ENCODE results near the gene ITGB4.
"Not testable (repeated sequence)": the region's sequence is repeated elsewhere in the genome, so short reads cannot be mapped to it uniquely, and the experiment has no call there.

The ITGB4 gene

DNA sequence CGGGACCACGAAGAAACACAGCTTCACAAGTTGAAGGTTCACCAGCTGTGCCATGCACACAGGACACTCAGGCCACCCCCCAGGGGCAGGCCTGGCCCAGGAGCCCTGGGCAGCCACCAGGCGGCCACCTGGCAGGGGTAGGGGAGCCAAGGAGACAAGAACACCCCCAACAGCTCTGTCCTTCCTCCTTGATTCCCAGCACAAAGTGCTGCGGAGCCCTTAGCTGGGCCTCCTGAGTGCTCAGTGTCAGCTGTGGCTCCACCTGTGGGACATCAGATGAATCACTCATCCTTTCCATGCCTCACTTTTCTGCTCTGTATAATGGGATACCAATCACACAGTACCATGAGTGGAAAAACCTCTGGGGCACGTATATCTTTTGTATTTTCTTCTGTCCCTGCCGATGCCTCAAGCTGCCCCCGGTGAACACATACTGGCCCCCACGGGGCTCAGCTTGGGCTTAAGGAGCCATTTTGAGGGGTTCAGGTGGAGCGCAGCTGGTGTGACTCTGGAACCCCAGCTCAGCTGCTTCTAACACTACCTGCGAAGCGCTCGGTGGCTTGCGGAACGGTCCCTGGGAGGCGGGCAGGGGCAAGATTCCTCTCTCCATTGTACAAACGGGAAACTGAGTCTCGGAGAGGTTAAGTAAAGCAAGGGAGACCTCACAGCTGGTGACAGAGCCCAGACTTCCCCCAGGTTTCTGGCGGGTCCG, 31.7 kb downstream of the ITGB4 start:
- DNase-seq (ENCODE audit: low read depth, low spot score), result no peak

GRCh38 chr17:75753514-75754377, 32.5 kb downstream of the ITGB4 start:
- no peak for DNase-seq (ENCODE audit: low read depth, low spot score)

GRCh38 chr17:75754378-75755204, 33.3 kb downstream of the ITGB4 start:
- no peak for DNase-seq (ENCODE audit: low read depth, low spot score)

DNA sequence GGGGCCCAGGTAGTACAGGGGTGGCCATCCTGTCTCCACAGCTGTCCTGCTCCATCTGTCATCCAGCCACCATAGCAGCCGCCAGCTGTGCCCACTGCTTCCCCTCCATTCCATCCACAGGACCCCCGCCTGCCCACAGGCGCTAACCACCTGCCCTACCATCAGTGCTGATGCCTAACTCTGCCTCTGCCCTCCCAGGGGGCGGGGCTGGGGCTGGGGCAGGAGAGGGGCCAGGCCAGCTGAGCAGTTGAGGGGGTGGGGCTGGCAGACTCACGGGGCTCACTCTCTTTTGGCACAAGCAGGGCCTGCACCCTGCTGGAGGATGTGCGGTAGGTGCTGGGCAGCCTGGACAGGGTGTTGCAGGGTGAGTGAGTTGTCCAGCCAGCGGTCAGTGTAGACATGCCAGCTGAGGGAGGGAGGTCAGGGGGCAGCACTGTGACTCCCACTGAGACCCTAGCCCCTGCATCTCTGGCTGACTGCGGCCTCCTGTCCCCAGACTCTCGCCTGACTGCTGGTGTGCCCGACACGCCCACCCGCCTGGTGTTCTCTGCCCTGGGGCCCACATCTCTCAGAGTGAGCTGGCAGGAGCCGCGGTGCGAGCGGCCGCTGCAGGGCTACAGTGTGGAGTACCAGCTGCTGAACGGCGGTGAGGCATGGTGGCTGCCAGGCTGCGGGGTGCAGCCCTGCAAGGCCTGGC, 34.1 kb downstream of the ITGB4 start:
- no peak for DNase-seq (ENCODE audit: low read depth, low spot score)

- no peak for DNase-seq (ENCODE audit: low read depth, low spot score)
Observed at GRCh38 chr17:75755990-75756389, 34.7 kb downstream of the ITGB4 start.

- DNase-seq (ENCODE audit: low read depth, low spot score), result no peak
Observed at GRCh38 chr17:75756451-75757085, 35.3 kb downstream of the ITGB4 start.

DNA sequence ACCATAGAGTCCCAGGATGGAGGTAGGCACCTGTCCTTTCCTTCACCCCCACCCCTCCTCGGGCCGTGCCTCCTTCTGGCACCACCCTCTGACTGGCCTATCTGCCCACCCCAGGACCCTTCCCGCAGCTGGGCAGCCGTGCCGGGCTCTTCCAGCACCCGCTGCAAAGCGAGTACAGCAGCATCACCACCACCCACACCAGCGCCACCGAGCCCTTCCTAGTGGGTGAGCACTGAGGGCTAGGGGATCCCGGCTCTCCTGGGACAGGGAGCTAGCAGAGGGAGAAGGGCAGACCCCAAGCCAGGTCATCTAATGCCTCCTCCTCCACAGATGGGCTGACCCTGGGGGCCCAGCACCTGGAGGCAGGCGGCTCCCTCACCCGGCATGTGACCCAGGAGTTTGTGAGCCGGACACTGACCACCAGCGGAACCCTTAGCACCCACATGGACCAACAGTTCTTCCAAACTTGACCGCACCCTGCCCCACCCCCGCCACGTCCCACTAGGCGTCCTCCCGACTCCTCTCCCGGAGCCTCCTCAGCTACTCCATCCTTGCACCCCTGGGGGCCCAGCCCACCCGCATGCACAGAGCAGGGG, 35.9 kb downstream of the ITGB4 start:
- no peak for DNase-seq (ENCODE audit: low read depth, low spot score)

DNA sequence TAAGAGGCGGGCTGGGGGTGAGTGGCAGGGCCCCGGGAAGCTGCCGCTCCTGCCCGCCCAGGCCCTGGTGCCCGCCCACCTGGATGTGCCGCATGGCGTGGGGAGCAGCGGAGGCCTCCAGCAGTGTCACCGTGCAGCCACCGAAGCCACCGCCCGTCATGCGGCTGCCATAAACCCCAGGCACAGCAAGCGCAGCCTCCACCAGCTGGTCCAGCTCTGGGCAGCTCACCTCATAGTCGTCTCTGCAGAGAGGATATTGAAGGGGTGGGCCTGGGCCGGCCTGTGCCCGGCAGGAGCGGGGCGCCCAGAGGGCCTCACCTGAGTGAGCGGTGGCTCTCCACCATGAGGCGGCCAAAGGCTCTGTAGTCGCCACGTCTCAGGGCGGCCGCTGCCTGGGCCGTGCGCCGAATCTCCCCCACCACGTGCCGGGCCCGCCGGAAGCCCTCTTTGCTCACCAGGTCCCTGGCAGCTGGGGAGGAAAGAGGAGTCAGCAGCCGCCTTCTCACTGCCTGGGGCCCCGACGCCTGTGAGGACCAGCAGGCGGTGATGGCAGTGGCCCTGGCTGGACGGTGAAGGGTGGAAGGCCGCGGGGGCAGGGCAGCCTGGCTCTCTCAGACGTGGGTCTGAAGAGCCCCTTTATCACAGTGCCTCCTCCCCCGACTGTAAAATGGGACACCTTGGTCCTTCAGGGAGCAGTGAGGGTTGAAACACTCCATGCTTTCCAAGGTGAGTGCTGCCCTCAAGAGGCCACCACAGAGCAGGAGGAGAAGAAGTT, 37.1 kb downstream of the ITGB4 start:
- no peak for DNase-seq (ENCODE audit: low read depth, low spot score)

DNA sequence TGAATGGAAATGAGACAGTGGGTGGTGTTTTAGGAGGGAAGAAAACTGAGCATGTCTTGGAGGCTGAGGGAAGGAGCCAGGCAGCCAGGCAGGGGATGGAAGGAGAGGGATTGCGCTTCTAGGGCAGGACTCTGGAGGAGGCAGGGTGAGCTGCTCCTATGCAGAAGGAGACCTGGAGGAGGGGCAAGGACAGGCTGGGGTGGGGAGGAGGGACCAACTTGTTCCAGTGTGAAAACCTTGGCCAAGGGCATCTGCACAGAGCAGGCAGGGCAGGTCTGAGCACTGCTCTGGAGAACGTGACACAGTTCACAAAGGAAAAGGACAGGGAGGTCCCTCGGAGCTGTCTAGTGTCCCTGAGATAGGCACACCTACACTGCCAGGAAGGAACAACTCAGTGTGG, 38.2 kb downstream of the ITGB4 start:
- DNase-seq (ENCODE audit: low read depth, low spot score), result no peak

GRCh38 chr17:75759978-75760640, 38.9 kb downstream of the ITGB4 start:
- not testable (repeated sequence) for DNase-seq (ENCODE audit: low read depth, low spot score)

- no peak for DNase-seq (ENCODE audit: low read depth, low spot score)
Observed at GRCh38 chr17:75762513-75763268, 41.4 kb downstream of the ITGB4 start.

GRCh38 chr17:75763269-75763607, 42.0 kb downstream of the ITGB4 start:
- DNase-seq (ENCODE audit: low read depth, low spot score), result no peak

DNA sequence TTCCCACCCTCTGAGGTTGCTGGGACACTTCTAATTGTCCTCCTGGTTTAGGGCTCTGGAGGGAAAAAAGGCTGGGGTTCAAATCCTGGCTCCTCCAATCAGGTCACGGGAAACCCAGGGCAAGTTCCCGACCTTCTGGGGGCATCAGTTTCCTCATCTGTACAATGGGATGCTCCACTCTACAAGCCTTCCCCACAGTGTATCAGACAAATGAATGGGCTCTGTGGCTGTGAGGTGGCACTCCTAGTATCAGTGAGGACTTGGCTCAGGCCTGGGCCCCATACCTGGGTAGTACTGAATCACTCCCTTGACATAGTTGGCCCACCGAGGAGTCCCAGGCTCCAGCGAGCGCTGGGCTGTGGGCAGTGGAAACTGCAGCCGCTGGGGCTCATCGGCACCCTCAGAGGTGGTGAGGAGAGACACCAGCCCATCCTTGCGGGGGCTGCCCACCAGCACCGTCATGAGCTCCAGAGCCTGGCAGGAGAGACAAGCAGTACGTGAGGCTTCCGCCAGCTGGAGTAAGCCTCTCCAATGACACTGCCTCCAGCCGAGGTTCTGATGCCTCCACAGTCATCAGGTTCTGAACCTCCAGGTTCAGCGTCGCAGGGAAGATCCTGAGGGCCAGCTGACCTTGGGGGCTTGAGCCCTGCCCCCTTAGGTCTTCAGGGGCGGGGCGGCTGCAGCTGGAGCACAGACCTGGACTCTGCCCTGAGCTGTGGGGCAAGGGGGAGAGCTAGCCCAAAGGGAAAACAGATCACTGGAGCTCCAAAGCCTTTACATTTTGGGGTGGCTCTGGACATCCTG, 42.6 kb downstream of the ITGB4 start:
- no peak for DNase-seq (ENCODE audit: low read depth, low spot score)

GRCh38 chr17:75764417-75764710, 43.1 kb downstream of the ITGB4 start:
- no peak for DNase-seq (ENCODE audit: low read depth, low spot score)

- DNase-seq (ENCODE audit: low read depth, low spot score), result no peak
Observed at GRCh38 chr17:75764711-75765421, 43.6 kb downstream of the ITGB4 start, which contains the start of gene GALK1. Gene GALK1, minus strand, starts transcription at chr17:75765192. Its CDS starts 56 bp downstream, at chr17:75765136.

GRCh38 chr17:75765981-75766380, 44.7 kb downstream of the ITGB4 start:
- DNase-seq (ENCODE audit: low read depth, low spot score), result no peak

DNA sequence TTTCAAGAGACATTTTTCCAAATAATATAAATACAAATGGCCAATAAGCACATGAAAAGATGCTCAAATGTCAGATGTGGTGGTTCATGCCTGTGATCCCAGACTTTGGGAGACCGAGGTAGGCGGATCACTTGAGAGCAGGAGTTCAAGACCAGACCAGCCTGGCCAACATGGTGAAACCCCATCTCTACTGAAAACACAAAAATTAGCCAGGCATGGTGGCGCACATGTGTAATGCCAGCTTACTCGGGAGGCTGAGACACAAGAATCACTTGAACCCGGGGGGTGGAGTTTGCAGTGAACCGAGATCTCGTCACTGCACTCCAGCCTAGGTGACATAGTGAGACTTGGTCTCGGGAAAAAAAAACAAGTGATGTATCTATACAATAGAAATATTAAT, 46.6 kb downstream of the ITGB4 start:
- DNase-seq (ENCODE audit: low read depth, low spot score), result no peak

Measured in activated CD4-positive, CD25-positive, alpha-beta regulatory T cell treated with anti-CD3 and anti-CD28 coated beads, Interleukin-2, amount 50 U/mL, for 16 hours (primary cell).